H9 (cell line): ENCODE measurements around the gene ANKDD1B. TPM values are rescaled to one million over a fixed set of nuclear protein-coding genes. Genes with fewer than 3 reads are reported as not detected.
"Not testable (repeated sequence)": the region's sequence is repeated elsewhere in the genome, so short reads cannot be mapped to it uniquely, and the experiment has no call there.

Experiments used
- DNase-seq: peaks from one replicate; pipeline ENCODE4 v3.0.0-alpha.2; 2017
- H2AFZ ChIP-seq: one replicate; pipeline ENCODE4 v1.6.1; 2013; ENCODE audit warnings: mild to moderate bottlenecking, low read length, control low read depth, moderate library complexity
- H2AK5ac ChIP-seq: 2 replicates; pipeline ENCODE4 v1.6.1; 2013; ENCODE audit warnings: low read length, control low read depth, mixed read lengths; ENCODE audit not compliant: insufficient read length
- H2BK120ac ChIP-seq: one replicate; pipeline ENCODE4 v1.6.1; 2013; ENCODE audit warnings: low read depth, mild to moderate bottlenecking, low read length, control low read depth, inconsistent platforms; ENCODE audit not compliant: poor library complexity, severe bottlenecking
- H2BK12ac ChIP-seq: 2 replicates; pipeline ENCODE4 v1.6.1; 2013; ENCODE audit warnings: low read length, control low read depth, mixed read lengths, low read depth; ENCODE audit not compliant: insufficient read length
- H2BK15ac ChIP-seq: 2 replicates; pipeline ENCODE4 v1.6.1; 2013; ENCODE audit warnings: low read depth, low read length, control low read depth
- H2BK20ac ChIP-seq: one replicate; pipeline ENCODE4 v1.6.1; 2013; ENCODE audit warnings: low read depth, mild to moderate bottlenecking, low read length, control low read depth, inconsistent platforms; ENCODE audit not compliant: poor library complexity, severe bottlenecking
- H2BK5ac ChIP-seq: 2 replicates; pipeline ENCODE4 v1.6.1; 2013; ENCODE audit warnings: low read length, control low read depth, mixed read lengths; ENCODE audit not compliant: insufficient read length
- H3K14ac ChIP-seq: 2 replicates; pipeline ENCODE4 v1.6.1; 2013; ENCODE audit warnings: low read length, control low read depth; ENCODE audit not compliant: insufficient read depth
- H3K18ac ChIP-seq: 2 replicates; pipeline ENCODE4 v1.6.1; 2013; ENCODE audit warnings: low read depth, mild to moderate bottlenecking, mixed read lengths, low read length, control low read depth; ENCODE audit not compliant: insufficient read length
- H3K23ac ChIP-seq: 2 replicates; pipeline ENCODE4 v1.6.1; 2013; ENCODE audit warnings: low read length, control low read depth, mixed read lengths, low read depth; ENCODE audit not compliant: insufficient read length
- H3K23me2 ChIP-seq: 2 replicates; pipeline ENCODE4 v1.6.1; 2013; ENCODE audit warnings: low read depth, mild to moderate bottlenecking, mixed read lengths, low read length, control low read depth; ENCODE audit not compliant: insufficient read length, poor library complexity, severe bottlenecking
- H3K27ac ChIP-seq: 2 replicates; pipeline ENCODE4 v1.5.1; 2013; ENCODE audit warnings: low read length, control low read depth, mixed read lengths, low read depth; ENCODE audit not compliant: insufficient read length
- H3K27me3 ChIP-seq: 2 replicates; pipeline ENCODE4 v1.6.1; 2013; ENCODE audit warnings: low read length, control low read depth, inconsistent platforms; ENCODE audit not compliant: insufficient read depth
- H3K4ac ChIP-seq: 2 replicates; pipeline ENCODE4 v1.6.1; 2013; ENCODE audit warnings: low read depth, mild to moderate bottlenecking, control low read depth, inconsistent platforms, low read length, moderate library complexity
- H3K4me1 ChIP-seq: 2 replicates; pipeline ENCODE4 v1.6.1; 2013; ENCODE audit warnings: low read length, control low read depth, inconsistent platforms; ENCODE audit not compliant: insufficient read depth
- H3K4me2 ChIP-seq: 2 replicates; pipeline ENCODE4 v1.6.1; 2013; ENCODE audit warnings: low read length, control low read depth, mixed read lengths; ENCODE audit not compliant: insufficient read length, insufficient read depth
- H3K56ac ChIP-seq: 2 replicates; pipeline ENCODE4 v1.6.1; 2013; ENCODE audit warnings: low read depth, mild to moderate bottlenecking, mixed read lengths, low read length, control low read depth; ENCODE audit not compliant: insufficient read length
- H3K79me1 ChIP-seq: 2 replicates; pipeline ENCODE4 v1.6.1; 2013; ENCODE audit warnings: low read depth, mild to moderate bottlenecking, moderate library complexity, low read length, control low read depth, inconsistent platforms; ENCODE audit not compliant: insufficient read depth, poor library complexity, severe bottlenecking
- H3K79me2 ChIP-seq: 2 replicates; pipeline ENCODE4 v1.6.1; 2013; ENCODE audit warnings: low read length, control low read depth, inconsistent platforms; ENCODE audit not compliant: insufficient read depth
- H3K9ac ChIP-seq: 2 replicates; pipeline ENCODE4 v1.6.1; 2013; ENCODE audit warnings: low read length, control low read depth, mixed read lengths; ENCODE audit not compliant: insufficient read length; ENCODE audit errors: extremely low read depth
- H3K9me3 ChIP-seq: one replicate; pipeline ENCODE4 v1.6.1; 2013; ENCODE audit warnings: low read depth, low read length, inconsistent platforms; ENCODE audit not compliant: control insufficient read depth
- H3T11ph ChIP-seq: one replicate; pipeline ENCODE4 v1.6.1; 2013; ENCODE audit warnings: mild to moderate bottlenecking, low read length, control low read depth, inconsistent platforms
- H4K20me1 ChIP-seq: one replicate; pipeline ENCODE4 v1.6.1; 2013; ENCODE audit not compliant: control insufficient read depth, insufficient read length, insufficient read depth
- H4K5ac ChIP-seq: 2 replicates; pipeline ENCODE4 v1.6.1; 2013; ENCODE audit warnings: low read depth, mild to moderate bottlenecking, mixed read lengths, low read length, control low read depth; ENCODE audit not compliant: insufficient read length
- H4K8ac ChIP-seq: replicated peaks from 2 replicates; pipeline ENCODE4 v1.6.1; 2013; ENCODE audit warnings: low read length, control low read depth, mixed read lengths, low read depth; ENCODE audit not compliant: insufficient read length
- H4K91ac ChIP-seq: 2 replicates; pipeline ENCODE4 v1.6.1; 2013; ENCODE audit warnings: low read depth, mild to moderate bottlenecking, moderate library complexity, mixed read lengths, low read length, control low read depth; ENCODE audit not compliant: insufficient read length
- H3K27ac Mint-ChIP-seq, 3 experiments: 2 replicates in 2 of 3; 3 replicates in 1 of 3; pipeline ENCODE4 v1.8.0; 2020 to 2021; ENCODE audit warnings: mixed read lengths in 3 of 3, mild to moderate bottlenecking in 1 of 3, moderate library complexity in 1 of 3
- H3K27me3 Mint-ChIP-seq: 2 replicates; pipeline ENCODE4 v1.8.0; 2021; ENCODE audit warnings: low read depth, mild to moderate bottlenecking, moderate library complexity, mixed read lengths
- H3K36me3 Mint-ChIP-seq, 3 experiments: 2 replicates in 2 of 3; 3 replicates in 1 of 3; pipeline ENCODE4 v1.8.0; 2020 to 2021; ENCODE audit warnings: low read depth in 3 of 3, mixed read lengths in 3 of 3; ENCODE audit not compliant: insufficient read depth in 1 of 3
- H3K4me1 Mint-ChIP-seq, 2 experiments: 2 replicates each; pipeline ENCODE4 v1.8.0; 2020; ENCODE audit warnings: mixed read lengths in 2 of 2
- H3K4me3 Mint-ChIP-seq, 2 experiments: 2 replicates in 1 of 2; 3 replicates in 1 of 2; pipeline ENCODE4 v1.8.0; 2020 to 2021; ENCODE audit warnings: mild to moderate bottlenecking in 2 of 2, mixed read lengths in 2 of 2, moderate library complexity in 1 of 2
- H3K9me3 Mint-ChIP-seq, 2 experiments: 2 replicates in 1 of 2; 3 replicates in 1 of 2; pipeline ENCODE4 v1.8.0; 2020; ENCODE audit warnings: mild to moderate bottlenecking in 2 of 2, mixed read lengths in 2 of 2, moderate library complexity in 1 of 2
- CTCF ChIP-seq: fragments of 200-600 bp; sonication (generic); conservative IDR thresholded peaks from 3 replicates; pipeline ENCODE4 v1.8.0; 2021; ENCODE audit warnings: antibody characterized with exemption, mild to moderate bottlenecking
- WGBS: extraction: QIAGEN DNeasy Blood & Tissue Kit; methylation state at CpG from one replicate; pipeline ENCODE4 v1.1.7; 2013; ENCODE audit warnings: missing lambda C conversion rate, low lambda C conversion rate, mixed read lengths; ENCODE audit not compliant: insufficient read length; ENCODE audit errors: extremely low coverage; 5-methylcytosine and 5-hydroxymethylcytosine counted together
- total RNA-seq: library from RNA; stranded (reverse); gene quantifications from 2 replicates; pipeline ENCODE4 v1.2.1, GENCODE V29; 2021

Gene ANKDD1B
- total RNA-seq, 1 experiment from 2014 or later = 0.33 TPM

- Histone ChIP-seq H3K4ac (no peak overlapping the region), H3K9ac (no peak overlapping the region), H3K27ac (no peak overlapping the region), H3K79me2 (no peaks in the 10 kb centered on the region), H3K79me1 (no peaks in the 10 kb centered on the region), H2AK5ac (no peak overlapping the region), H3K27me3 (no peaks in the 10 kb centered on the region), H4K91ac (no peak overlapping the region), H3K14ac (no peak overlapping the region), H2BK120ac (no peak overlapping the region), H2BK20ac (no peak overlapping the region), H3K23me2 (no peaks in the 10 kb centered on the region), H4K8ac (no peak overlapping the region), H4K20me1 (no peaks in the 10 kb centered on the region), H2BK15ac (no peak overlapping the region), H3K4me2 (no peak overlapping the region), H2BK12ac (no peak overlapping the region), H2BK5ac (no peak overlapping the region), H3K56ac (no peak overlapping the region), H3K18ac (no peak overlapping the region), H4K5ac (no peak overlapping the region), H3T11ph (no peak overlapping the region), H2AFZ (no peak overlapping the region), H3K4me1 (peaks cover 3% of the 10 kb centered on the region; the same call in 1 of the 2 replicates), H3K9me3 (no peaks in the 10 kb centered on the region), H3K23ac (no peak overlapping the region)
- Mint-ChIP-seq H3K27ac (peak overlapping the region in 1 of 3 experiments; percentile 0; a peak in 1 of 7 replicates), H3K9me3 (no peaks in the 10 kb centered on the region), H3K4me1 (peaks cover 20 to 32% of the 10 kb centered on the region in 2 experiments), H3K4me3 (no peak overlapping the region), H3K36me3 (peaks cover 0 to 6% (median 4%) of the 10 kb centered on the region in 3 experiments; a peak in 3 of 7 replicates), H3K27me3 (no peaks in the 10 kb centered on the region)
- TF ChIP-seq CTCF = no peak
- WGBS = no CpG with 5 or more reads among the region's 2 CpGs
- DNase-seq = no peak
These were observed 7.4 kb upstream of the ANKDD1B start for GRCh38 chr5:75603821-75604220.

- H3K27ac Mint-ChIP-seq = not testable (repeated sequence)
These were observed 3.9 kb upstream of the ANKDD1B start for GRCh38 chr5:75607341-75607740.

More at GRCh38 chr5:75607341-75607740, 3.9 kb upstream of the ANKDD1B start:
- H3K27me3 Mint-ChIP-seq, H3K56ac ChIP-seq, H2AK5ac ChIP-seq, H3K36me3 Mint-ChIP-seq, H4K20me1 ChIP-seq, H3K4ac ChIP-seq, H3K27me3 ChIP-seq, H2BK12ac ChIP-seq, H3K27ac ChIP-seq, H3K4me2 ChIP-seq, H3T11ph ChIP-seq, H3K79me2 ChIP-seq, H3K14ac ChIP-seq, H2BK5ac ChIP-seq, H2AFZ ChIP-seq, H3K9me3 Mint-ChIP-seq, H3K9ac ChIP-seq, H4K8ac ChIP-seq, H2BK20ac ChIP-seq, H3K23ac ChIP-seq, H4K5ac ChIP-seq, H3K79me1 ChIP-seq, H3K4me3 Mint-ChIP-seq, H3K4me1 ChIP-seq, H2BK120ac ChIP-seq, H4K91ac ChIP-seq, H3K18ac ChIP-seq, H3K9me3 ChIP-seq, DNase-seq: not testable (repeated sequence)
- H3K4me1 Mint-ChIP-seq = peaks cover 35 to 47% of the 10 kb centered on the region in 2 experiments
- WGBS = no CpG with 5 or more reads among the region's 5 CpGs
- Histone ChIP-seq H2BK15ac (peak overlapping the region; percentile 69; the same call in 1 of the 2 replicates), H3K23me2 (peaks cover 11% of the 10 kb centered on the region)
